ENCODE data around the gene DCST1. TPM values are rescaled to one million over a fixed set of nuclear protein-coding genes. Genes with fewer than 3 reads are reported as not detected.
A peak's percentile ranks its signal among the peaks of the same experiment; 100 is the strongest.

DCST1 gene
- total RNA-seq, 1 experiment from 2014 or later, result 0.15 TPM

DNA sequence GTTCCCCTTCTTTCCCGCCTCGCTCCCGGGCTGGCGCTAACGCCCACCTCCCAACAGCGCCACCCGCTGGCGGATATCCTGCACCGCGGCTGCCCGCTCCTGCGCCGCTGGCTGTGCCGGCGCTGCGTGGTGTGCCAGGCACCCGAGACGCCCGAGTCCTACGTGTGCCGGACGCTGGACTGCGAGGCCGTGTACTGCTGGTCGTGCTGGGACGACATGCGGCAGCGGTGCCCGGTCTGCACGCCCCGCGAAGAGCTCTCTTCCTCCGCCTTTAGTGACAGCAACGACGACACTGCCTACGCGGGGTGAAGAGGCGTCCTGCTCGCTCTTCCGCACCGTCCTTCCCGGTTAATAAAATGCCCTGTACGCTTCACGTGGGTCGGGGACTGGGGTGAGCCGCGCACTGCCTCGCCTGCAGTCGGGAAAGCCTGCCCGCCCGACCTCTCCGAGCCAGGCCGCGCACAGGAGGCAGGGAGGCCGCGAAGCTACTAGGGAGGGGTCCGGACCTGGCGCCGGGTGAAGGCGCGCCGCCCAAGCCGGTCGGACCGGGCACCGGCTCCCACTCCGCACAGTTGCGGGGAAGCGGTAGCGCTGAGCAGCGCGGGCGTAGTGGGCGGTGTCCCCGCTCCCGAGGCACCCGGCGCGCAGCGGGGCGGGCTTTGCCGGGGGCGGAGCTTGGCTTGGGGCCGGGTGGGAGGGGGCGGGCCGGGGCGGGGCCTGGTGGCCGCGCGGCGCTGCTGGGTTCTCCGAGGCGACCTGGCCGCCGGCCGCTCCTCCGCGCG is 17.1 kb downstream of the DCST1 start, which contains the start of gene ADAM15 (continued):
- TF ChIP-seq, protein P1, sequence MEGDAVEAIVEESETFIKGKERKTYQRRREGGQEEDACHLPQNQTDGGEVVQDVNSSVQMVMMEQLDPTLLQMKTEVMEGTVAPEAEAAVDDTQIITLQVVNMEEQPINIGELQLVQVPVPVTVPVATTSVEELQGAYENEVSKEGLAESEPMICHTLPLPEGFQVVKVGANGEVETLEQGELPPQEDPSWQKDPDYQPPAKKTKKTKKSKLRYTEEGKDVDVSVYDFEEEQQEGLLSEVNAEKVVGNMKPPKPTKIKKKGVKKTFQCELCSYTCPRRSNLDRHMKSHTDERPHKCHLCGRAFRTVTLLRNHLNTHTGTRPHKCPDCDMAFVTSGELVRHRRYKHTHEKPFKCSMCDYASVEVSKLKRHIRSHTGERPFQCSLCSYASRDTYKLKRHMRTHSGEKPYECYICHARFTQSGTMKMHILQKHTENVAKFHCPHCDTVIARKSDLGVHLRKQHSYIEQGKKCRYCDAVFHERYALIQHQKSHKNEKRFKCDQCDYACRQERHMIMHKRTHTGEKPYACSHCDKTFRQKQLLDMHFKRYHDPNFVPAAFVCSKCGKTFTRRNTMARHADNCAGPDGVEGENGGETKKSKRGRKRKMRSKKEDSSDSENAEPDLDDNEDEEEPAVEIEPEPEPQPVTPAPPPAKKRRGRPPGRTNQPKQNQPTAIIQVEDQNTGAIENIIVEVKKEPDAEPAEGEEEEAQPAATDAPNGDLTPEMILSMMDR (IDR thresholded peaks at IDR 0.05), result peak; percentile 97
- TF ChIP-seq AFF4 (CRISPR knock-in tag; IDR thresholded peaks at IDR 0.05; ENCODE audit: borderline replicate concordance) (no peak), GABPB1 (CRISPR knock-in tag; IDR thresholded peaks at IDR 0.05) (peak; percentile 69), ZNF671 (CRISPR knock-in tag; IDR thresholded peaks at IDR 0.05) (no peak), ZNF532 (CRISPR knock-in tag; IDR thresholded peaks at IDR 0.05; ENCODE audit: borderline replicate concordance) (no peak), FOXP1 (CRISPR knock-in tag; IDR thresholded peaks at IDR 0.05; ENCODE audit: borderline replicate concordance) (peak; percentile 96), NFE2L1 (CRISPR knock-in tag; IDR thresholded peaks at IDR 0.05) (peak; percentile 93), GRHL2 (CRISPR knock-in tag; IDR thresholded peaks at IDR 0.05; ENCODE audit: insufficient replicate concordance, severe bottlenecking) (no peak), SMAD3 (CRISPR knock-in tag; IDR thresholded peaks at IDR 0.05; ENCODE audit: borderline replicate concordance) (0 out of 2 replicates have a peak, but pooled peaks have one; percentile 27), SOX15 (CRISPR knock-in tag; IDR thresholded peaks at IDR 0.05) (no peak), NR1H2 (CRISPR knock-in tag; IDR thresholded peaks at IDR 0.05) (no peak), OVOL2 (CRISPR knock-in tag; IDR thresholded peaks at IDR 0.05; ENCODE audit: borderline replicate concordance) (no peak), ZNF121 (CRISPR knock-in tag; IDR thresholded peaks at IDR 0.05) (peak; percentile 92; the same call in 1 of the 2 replicates), FOXK1 (CRISPR knock-in tag; IDR thresholded peaks at IDR 0.05) (peak; percentile 69), SP1 (CRISPR knock-in tag; conservative IDR thresholded peaks at IDR 0.05) (peak; percentile 84), E2F4 (CRISPR knock-in tag; IDR thresholded peaks at IDR 0.05; ENCODE audit: borderline replicate concordance, low read depth) (peak; percentile 95), ZNF396 (CRISPR knock-in tag; IDR thresholded peaks at IDR 0.05; ENCODE audit: borderline replicate concordance) (no peak), FOXJ3 (CRISPR knock-in tag; IDR thresholded peaks at IDR 0.05; ENCODE audit: borderline replicate concordance) (no peak), EMX1 (CRISPR knock-in tag; IDR thresholded peaks at IDR 0.05) (no peak), CREM (CRISPR knock-in tag; IDR thresholded peaks at IDR 0.05) (0 out of 2 replicates have a peak, but pooled peaks have one; percentile 13)
- TF ChIP-seq, protein P2, sequence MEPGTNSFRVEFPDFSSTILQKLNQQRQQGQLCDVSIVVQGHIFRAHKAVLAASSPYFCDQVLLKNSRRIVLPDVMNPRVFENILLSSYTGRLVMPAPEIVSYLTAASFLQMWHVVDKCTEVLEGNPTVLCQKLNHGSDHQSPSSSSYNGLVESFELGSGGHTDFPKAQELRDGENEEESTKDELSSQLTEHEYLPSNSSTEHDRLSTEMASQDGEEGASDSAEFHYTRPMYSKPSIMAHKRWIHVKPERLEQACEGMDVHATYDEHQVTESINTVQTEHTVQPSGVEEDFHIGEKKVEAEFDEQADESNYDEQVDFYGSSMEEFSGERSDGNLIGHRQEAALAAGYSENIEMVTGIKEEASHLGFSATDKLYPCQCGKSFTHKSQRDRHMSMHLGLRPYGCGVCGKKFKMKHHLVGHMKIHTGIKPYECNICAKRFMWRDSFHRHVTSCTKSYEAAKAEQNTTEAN (CRISPR knock-in tag; IDR thresholded peaks at IDR 0.05), result peak; percentile 84
- TF ChIP-seq, protein P3, sequence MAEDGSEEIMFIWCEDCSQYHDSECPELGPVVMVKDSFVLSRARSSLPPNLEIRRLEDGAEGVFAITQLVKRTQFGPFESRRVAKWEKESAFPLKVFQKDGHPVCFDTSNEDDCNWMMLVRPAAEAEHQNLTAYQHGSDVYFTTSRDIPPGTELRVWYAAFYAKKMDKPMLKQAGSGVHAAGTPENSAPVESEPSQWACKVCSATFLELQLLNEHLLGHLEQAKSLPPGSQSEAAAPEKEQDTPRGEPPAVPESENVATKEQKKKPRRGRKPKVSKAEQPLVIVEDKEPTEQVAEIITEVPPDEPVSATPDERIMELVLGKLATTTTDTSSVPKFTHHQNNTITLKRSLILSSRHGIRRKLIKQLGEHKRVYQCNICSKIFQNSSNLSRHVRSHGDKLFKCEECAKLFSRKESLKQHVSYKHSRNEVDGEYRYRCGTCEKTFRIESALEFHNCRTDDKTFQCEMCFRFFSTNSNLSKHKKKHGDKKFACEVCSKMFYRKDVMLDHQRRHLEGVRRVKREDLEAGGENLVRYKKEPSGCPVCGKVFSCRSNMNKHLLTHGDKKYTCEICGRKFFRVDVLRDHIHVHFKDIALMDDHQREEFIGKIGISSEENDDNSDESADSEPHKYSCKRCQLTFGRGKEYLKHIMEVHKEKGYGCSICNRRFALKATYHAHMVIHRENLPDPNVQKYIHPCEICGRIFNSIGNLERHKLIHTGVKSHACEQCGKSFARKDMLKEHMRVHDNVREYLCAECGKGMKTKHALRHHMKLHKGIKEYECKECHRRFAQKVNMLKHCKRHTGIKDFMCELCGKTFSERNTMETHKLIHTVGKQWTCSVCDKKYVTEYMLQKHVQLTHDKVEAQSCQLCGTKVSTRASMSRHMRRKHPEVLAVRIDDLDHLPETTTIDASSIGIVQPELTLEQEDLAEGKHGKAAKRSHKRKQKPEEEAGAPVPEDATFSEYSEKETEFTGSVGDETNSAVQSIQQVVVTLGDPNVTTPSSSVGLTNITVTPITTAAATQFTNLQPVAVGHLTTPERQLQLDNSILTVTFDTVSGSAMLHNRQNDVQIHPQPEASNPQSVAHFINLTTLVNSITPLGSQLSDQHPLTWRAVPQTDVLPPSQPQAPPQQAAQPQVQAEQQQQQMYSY (CRISPR knock-in tag; IDR thresholded peaks at IDR 0.05), result no peak; the same call in 1 of the 2 replicates
